Endothelial cell (in vitro differentiated cells): ENCODE results near the gene ACTR3. TPM values are rescaled to one million over a fixed set of nuclear protein-coding genes. Genes with fewer than 3 reads are reported as not detected.

Experiments used
- DNase-seq: peaks from one replicate; pipeline ENCODE4 v3.0.0; 2021; ENCODE audit warnings: low spot score
- H3K27ac Mint-ChIP-seq: one replicate; pipeline ENCODE4 v1.8.0; 2021; ENCODE audit warnings: mixed read lengths, inconsistent platforms; ENCODE audit not compliant: unreplicated experiment
- H3K27me3 Mint-ChIP-seq: one replicate; pipeline ENCODE4 v1.8.0; 2021; ENCODE audit warnings: mild to moderate bottlenecking, moderate library complexity, mixed read lengths, inconsistent platforms; ENCODE audit not compliant: unreplicated experiment
- H3K36me3 Mint-ChIP-seq: one replicate; pipeline ENCODE4 v1.8.0; 2021; ENCODE audit warnings: mild to moderate bottlenecking, low read depth, mixed read lengths, inconsistent platforms; ENCODE audit not compliant: unreplicated experiment
- H3K4me1 Mint-ChIP-seq: one replicate; pipeline ENCODE4 v1.8.0; 2021; ENCODE audit warnings: mild to moderate bottlenecking, mixed read lengths, inconsistent platforms; ENCODE audit not compliant: unreplicated experiment
- H3K4me3 Mint-ChIP-seq: one replicate; pipeline ENCODE4 v1.8.0; 2021; ENCODE audit warnings: mild to moderate bottlenecking, mixed read lengths, inconsistent platforms; ENCODE audit not compliant: unreplicated experiment
- H3K9me3 Mint-ChIP-seq: one replicate; pipeline ENCODE4 v1.8.0; 2021; ENCODE audit warnings: mixed read lengths, inconsistent platforms; ENCODE audit not compliant: unreplicated experiment
- CTCF ChIP-seq: fragments of 200-600 bp; sonication (generic); IDR thresholded peaks from one replicate; pipeline ENCODE4 v1.5.0; 2021; ENCODE audit warnings: antibody characterized with exemption; ENCODE audit not compliant: unreplicated experiment
- total RNA-seq: library from RNA; stranded (reverse); fragmentation: NEBNext Ultra II Directional; extraction: Animal tissue kit (Norgen Biotek cat#: 25700); gene quantifications from one replicate; pipeline ENCODE4 v1.2.1, GENCODE V29; 2021; ENCODE audit not compliant: unreplicated experiment

Gene ACTR3
- total RNA-seq, 1 donor from 2014 or later: 284 TPM

DNA sequence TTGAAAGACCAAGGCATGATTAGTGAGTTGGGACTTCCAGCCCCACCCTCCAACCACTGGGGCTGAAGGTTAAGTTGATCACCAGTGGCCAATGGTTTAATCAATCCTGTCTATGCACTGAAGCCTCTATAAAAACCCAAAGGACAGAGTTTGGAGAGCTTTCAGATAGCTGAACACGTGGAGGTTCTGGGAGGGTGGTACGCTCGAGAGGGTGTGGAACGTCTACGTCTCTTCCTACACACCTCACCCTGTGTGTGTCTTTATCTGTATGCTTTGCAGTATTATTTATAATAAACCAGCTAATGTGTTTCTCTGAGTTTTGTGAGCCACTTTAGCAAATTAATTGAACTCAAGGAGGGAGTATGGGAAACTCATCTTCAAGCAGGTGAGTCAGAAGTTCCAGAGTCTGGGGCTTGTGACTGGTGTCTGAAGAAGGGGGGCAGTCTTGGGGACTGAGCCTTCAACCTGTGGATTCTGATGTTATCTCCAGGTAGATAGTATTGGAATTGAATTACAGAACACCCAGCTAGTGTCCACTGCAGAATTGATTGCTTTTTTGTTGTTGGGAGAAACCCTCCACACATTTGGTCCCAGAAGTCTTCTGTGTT, 20.3 kb downstream of the ACTR3 start:
- H3K4me3 Mint-ChIP-seq: no peak overlapping the region
- TF ChIP-seq CTCF: no peak
- H3K9me3 Mint-ChIP-seq: no peaks in the 10 kb centered on the region
- H3K36me3 Mint-ChIP-seq: no peaks in the 10 kb centered on the region
- DNase-seq: no peak
- no peaks in the 10 kb centered on the region for H3K27me3 Mint-ChIP-seq
- H3K27ac Mint-ChIP-seq: no peak overlapping the region
- peaks cover 13% of the 10 kb centered on the region for H3K4me1 Mint-ChIP-seq

DNA sequence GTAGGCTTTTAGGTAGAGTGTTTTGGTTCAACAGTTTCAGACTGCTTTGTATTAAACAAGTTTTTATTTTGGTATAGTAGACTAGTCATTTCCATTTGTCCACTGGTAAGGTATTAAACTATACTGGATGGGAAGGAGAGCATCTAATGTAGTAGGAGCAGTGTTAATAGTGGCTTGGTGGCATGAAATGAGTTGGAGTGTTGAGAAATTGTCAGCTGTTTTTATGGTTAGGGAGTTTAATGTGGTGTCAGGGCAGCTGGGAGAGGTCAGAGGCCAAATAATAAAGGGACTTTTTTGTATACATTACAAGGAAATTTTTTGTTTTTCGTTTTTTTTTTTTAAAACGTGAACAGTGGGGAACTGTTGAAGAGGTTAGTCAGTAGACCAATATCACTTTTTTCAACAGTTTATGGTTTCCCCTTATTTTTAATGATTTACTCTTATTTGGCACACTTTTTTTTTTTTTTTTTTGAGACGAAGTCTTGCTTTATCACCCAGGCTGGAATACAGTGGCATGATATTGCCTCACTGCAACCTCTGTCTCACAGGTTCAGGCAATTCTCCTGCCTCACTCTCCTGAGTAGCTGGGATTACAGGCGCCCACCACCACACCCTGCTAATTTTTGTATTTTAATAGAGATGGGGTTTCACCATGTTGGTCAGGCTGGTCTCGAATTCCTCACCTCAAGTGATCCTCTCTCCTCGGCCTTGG, 21.2 kb downstream of the ACTR3 start:
- H3K9me3 Mint-ChIP-seq: no peaks in the 10 kb centered on the region
- no peaks in the 10 kb centered on the region for H3K27me3 Mint-ChIP-seq
- no peak overlapping the region for H3K27ac Mint-ChIP-seq
- peaks cover 11% of the 10 kb centered on the region for H3K4me1 Mint-ChIP-seq
- H3K36me3 Mint-ChIP-seq: no peaks in the 10 kb centered on the region
- DNase-seq: no peak
- no peak overlapping the region for H3K4me3 Mint-ChIP-seq
- TF ChIP-seq CTCF: no peak

DNA sequence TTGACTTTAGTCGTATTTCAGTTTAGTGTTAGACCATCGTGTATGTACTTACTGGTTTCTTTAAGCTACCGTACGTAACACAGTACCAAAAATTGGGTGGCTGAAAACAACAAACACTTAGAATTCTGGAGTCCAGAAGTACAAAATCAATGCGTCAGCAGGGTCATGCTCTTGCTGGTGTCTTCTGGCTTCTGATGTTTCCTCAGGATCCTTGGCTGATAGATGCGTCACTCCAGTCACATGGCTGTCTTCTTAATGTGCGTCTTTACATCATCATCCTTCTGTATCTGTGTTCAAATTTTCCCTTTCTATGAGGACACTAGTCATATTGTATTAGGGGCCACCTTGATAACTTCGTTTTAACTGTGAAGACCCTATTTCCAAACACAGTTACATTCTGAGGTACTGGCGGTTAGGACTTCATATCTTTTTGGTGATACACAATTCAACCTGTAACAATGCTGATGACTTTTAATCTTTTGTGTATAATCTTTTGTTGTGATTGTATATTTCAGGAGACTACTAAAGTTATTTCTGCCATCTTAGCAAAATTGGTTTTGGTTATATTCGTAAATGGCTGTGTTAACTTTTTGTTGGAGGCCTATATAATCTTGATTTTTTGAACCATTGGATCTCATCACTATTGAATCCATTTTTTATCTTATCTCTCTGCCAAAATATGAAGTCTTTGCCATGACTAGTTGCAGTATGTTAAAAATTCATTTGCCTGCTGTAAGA, 25.4 kb downstream of the ACTR3 start:
- no peak overlapping the region for H3K27ac Mint-ChIP-seq
- peaks cover 3% of the 10 kb centered on the region for H3K4me1 Mint-ChIP-seq
- H3K27me3 Mint-ChIP-seq: peaks cover 2% of the 10 kb centered on the region
- no peak for TF ChIP-seq CTCF
- DNase-seq: no peak
- no peaks in the 10 kb centered on the region for H3K9me3 Mint-ChIP-seq
- H3K36me3 Mint-ChIP-seq: peaks cover 11% of the 10 kb centered on the region
- no peak overlapping the region for H3K4me3 Mint-ChIP-seq

DNA sequence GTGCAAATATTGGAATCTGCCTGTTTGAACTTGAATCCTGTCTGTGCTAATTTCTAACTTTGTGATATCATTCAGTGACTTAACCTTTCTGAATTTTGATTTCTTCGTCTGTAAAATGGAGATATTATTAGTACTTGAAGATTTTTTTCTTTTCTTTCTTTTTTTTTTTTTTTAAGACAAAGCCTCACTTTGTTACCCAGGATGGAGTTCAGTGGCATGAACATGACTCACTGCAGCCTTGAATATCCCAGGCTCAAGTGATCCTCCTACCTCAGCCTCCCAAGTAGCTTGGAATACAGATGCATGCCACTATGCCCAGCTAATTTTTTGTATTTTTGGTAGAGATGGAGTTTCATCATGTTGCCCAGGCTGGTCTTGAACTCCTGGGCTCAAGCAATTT, 28.3 kb downstream of the ACTR3 start:
- Mint-ChIP-seq H3K27ac (no peak overlapping the region), H3K27me3 (peaks cover 3% of the 10 kb centered on the region), H3K4me3 (no peak overlapping the region), H3K9me3 (no peaks in the 10 kb centered on the region), H3K4me1 (no peaks in the 10 kb centered on the region), H3K36me3 (peaks cover 15% of the 10 kb centered on the region)
- no peak for DNase-seq
- TF ChIP-seq CTCF: no peak

DNA sequence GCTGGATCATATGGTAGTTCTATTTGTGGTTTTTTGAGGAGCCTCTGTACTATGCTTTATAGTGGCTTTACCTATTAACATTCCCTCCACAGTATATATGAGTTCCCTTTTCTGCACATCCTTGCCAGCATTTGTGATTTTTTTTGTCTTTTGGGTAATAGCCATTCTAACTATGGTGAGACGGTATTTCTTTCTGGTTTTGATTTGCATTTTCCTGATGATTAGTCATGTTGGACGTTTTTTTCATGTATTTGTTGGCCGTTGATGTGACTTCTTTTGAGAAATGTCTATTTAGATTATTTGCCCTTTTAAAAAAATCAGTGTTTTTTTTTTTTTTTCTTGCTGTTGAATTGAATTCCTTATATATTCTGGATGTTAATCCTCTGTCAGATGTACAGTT, 31.1 kb downstream of the ACTR3 start:
- no peak for DNase-seq
- no peak overlapping the region for H3K27ac Mint-ChIP-seq
- H3K9me3 Mint-ChIP-seq: no peaks in the 10 kb centered on the region
- H3K4me1 Mint-ChIP-seq: no peaks in the 10 kb centered on the region
- TF ChIP-seq CTCF: no peak
- H3K27me3 Mint-ChIP-seq: peaks cover 3% of the 10 kb centered on the region
- no peak overlapping the region for H3K4me3 Mint-ChIP-seq
- H3K36me3 Mint-ChIP-seq: peaks cover 24% of the 10 kb centered on the region
